NCI-H2171 (cell line): ENCODE results near the gene TRMT1.
"Not testable (repeated sequence)": the region's sequence is repeated elsewhere in the genome, so short reads cannot be mapped to it uniquely, and the experiment has no call there.

Source experiments
- DNase-seq: peaks from one replicate; lab custom pipeline; 2025; lab: John Stamatoyannopoulos, UW

TRMT1 gene

DNA sequence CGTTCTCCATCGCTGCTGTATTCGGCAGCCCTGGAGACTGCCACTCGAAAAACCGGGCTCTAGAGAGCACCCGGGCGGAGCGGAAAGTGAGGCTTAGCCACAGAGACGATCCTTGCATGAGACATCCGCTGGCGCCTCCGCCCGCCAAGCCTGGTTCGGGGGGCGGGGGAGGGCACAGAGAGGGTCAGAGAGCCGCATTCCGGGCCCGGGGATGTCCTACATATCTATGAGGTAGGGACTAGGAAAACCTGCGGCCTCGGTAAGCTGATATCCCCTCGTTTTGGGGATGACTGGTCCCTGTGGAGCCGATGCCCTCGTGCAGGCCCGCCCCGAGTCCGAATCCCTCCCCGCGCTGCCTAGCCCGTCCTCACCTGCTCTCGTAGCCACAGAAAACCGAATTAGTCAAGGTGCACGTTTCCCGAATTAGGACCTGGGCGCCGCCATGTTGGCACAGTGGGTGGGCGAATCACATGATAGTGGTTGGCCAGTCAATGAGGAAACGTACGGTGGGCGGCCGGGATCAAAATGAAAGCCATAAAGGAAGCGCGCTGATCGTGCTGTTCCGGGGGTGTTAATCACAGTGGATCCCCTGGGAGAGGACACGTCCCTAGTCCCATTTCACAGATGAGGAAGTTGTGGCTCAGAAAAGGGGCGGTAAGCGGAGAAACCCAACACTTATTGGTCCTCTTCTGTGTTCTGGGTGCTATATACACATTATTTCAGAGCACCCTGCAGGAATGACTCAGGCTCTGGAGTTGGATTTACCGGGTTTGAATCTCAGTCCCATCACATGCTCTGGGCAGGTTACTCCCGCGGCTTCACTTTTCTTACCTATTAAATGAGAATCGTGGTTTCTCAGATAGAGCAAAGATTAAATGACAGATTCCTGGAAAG, at the start of gene TRMT1:
TSS of gene TRMT1 (minus strand) at position 459 of the 894 bp plus-strand sequence. CDS start at position 118, 341 bp downstream.
- peak; percentile 94 for DNase-seq

DNA sequence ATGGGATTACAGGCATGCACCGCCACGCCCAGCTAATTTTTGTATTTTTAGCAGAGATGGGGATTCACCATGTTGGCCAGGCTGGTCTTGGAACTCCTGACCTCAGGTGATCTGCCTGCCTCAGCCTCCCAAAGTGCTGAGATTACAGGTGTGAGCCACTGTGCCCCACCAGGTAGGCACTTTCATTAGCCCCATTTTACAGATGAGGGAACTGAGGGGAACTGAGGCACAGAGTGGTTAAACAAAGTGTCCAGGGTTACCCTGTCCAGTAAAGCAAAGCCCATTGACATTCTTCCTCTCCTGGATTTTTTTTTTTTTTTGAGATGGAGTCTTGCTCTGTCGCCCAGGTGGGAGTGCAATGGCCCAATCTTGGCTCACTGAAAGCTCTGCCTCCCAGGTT, 49.6 kb upstream of the TRMT1 start:
- DNase-seq = not testable (repeated sequence)

DNA sequence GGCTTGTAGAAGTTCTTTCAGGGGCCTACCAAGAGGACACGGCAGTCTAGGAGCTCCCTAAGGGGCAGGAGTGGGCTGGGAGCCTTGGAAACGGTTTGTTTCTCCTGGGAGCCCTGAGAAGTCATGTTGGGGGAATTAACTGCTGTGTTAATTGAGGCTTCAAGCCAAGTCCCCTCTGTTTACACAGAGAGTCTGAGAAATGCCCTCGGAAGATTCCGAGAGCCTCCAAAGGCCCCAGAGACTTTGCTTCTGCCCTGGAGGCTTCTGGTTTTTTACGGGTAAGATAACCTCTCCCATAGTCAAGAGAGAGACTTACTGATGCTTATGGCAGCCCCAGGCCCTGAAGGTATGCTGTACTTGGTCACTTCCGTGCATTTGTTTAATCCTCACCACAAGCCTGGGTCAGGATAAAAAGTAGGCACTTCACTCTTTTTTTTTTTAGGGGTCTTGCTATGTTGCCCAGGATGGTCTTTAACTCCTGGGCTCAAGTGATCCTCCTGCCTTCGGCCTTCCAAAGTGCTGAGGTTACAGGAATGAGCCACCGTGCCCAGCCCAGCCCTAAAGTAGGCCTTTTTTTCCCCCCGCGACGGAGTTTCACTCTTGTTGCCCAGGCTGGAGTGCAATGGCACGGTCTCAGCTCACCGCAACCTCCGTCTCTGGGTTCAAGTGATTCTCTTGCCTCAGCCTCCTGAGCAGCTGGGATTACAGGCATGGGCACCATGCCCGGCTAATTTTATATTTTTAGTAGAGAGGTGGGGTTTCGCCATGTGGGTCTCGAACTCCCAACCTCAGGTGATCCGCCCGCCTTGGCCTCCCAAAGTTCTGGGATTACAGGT, 48.8 kb upstream of the TRMT1 start:
- no peak for DNase-seq

DNA sequence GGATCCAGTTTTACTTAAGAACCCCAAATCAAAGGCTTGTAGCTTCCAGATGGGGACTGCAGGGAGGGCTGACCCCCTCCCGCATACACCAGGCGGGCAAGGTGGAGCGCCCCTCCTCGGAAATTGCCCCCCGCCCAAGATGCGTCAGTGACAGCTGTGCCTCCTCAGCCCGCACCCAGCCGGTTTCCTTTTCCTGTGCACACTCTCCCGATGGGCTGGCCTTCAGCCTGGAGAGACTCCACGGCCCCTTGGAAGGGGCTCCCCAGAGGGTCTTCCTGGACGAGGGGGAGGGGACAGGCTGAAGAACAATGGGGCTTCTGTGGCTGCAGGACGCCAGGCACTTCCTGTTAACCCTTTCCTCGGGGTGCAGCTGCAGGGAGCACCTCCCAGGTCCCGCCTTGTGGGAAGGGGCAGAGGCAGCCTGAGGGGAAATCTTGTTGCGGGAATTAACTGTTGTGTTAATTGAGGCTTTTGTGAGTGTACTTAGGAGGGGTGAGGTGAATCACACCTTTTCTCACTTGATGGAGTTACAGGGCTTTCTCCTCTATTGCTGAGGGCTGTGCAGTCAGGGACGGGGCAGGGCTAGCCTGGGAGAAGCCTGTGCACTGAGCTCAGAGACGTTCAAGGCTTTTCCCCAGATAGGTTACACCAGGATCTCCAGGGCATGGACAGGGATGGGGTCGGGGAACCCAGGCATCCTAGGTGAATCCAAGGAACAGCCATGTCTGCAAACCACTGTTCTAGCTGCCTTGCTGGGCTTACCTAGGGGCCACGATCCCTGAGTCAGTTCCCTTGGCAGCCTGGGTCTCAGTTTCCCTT, 48.0 kb upstream of the TRMT1 start:
- peak; percentile 76 for DNase-seq

GRCh38 chr19:13163609-13164342, 47.2 kb upstream of the TRMT1 start:
- DNase-seq = no peak

DNA sequence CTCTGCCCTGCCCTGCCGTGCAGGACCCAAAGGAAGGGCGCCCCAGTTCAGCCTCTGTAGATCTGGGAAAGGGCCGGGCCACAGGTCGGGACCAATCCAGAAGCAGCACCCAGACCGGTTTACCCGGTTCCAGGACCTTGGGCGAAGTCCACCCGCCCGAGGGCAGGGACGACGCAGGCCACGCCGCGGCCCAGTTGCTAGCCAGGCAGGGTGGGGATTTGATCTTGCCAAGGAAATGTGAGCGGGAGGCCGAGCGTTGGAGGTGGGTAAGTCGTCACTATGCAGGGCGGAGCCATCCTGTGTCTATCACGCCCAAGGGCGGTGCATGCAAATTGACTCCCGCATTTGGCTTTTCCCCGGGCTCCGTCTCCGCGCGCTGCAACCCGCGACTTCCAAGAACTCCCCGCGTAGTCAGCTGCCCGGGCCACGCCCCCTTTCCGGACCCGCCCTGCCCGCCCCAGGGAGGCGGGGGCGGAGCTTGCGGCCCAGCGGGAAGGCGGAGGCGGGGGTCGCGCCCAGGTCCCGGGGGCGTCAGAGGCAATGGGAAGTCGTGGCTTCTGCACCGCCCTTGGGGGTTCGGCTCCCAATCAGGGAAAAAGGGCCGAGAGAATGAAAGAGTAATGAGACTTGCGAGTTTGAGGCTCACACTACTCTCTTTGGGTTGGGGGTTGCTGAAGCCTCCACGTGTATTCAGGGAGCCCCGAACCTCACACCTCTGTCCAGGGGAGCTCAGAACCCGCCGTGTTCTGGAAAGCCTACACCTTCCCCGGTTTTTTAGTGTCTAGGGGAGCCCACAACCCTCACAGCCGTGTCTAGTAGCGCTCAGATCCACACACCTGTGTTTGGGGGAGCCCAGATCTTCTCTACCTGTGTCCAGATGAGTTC, 46.4 kb upstream of the TRMT1 start:
- peak; percentile 95 for DNase-seq

DNA sequence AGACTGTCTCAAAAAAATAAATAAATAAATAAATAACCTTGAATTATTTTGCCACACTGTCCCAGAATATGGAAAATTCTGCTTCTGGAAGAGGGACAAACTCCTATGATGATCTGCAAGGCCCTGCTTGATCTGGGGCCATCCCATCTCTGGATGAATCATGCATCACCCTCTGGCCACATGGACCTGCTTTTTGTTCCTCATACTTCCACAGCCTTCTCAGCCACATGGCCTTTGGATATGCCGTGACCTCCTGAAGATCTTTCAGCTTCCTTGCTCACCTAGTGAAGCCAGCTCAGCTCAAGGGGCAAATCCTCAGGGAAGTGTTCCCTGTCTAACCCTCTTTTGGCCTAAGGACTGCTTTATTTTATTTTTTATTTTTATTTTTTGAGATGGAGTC, 44.0 kb upstream of the TRMT1 start:
- no peak for DNase-seq

DNA sequence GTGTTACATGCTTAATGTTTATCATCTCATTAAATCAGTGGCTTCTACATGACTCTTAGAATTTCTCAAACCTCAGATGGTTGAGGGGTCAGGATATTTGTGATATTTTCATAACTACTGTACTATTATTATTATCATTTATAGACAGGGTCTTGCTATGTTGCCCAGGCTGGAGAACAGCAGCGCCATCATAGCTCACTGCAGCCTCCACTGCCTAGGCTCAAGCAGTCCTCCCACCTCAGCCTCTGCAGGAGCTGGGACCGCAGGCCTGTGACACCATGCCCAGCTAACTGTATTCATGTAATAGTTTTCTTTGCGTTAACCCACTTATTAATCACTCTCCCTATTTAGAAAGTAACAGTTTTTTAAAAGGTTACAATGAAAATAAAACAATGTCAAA, 43.2 kb upstream of the TRMT1 start:
- no peak for DNase-seq

GRCh38 chr19:13155472-13156359, 39.2 kb upstream of the TRMT1 start:
- peak; percentile 77 for DNase-seq

DNA sequence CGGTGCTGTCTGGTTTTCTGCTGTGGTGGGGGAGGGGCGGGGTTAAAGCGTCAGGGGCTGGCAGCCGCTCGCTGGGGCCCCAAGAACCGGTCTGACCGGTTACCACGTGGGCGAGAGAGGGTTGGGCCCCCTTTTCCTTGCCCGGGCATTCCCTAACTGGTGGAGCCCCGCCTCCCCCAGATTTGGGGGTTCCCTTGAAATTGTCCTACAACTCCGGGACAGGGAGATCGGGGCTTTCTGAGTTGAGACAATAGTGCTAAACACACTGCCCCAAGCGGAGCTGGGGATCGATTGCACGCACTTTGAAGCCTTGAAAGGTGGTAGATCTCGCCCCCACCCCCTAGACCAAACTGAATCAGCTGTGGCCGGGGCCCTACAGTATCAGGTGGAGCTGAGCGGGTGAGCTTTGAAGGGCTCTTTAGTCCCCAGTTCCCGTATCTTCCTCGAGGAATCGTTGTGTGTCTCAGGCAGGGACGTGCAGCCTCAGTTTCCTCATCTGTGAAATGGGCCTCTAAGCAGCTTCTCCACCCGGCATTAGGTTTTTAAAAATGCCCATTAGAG, 38.5 kb upstream of the TRMT1 start:
- DNase-seq = peak; percentile 64

DNA sequence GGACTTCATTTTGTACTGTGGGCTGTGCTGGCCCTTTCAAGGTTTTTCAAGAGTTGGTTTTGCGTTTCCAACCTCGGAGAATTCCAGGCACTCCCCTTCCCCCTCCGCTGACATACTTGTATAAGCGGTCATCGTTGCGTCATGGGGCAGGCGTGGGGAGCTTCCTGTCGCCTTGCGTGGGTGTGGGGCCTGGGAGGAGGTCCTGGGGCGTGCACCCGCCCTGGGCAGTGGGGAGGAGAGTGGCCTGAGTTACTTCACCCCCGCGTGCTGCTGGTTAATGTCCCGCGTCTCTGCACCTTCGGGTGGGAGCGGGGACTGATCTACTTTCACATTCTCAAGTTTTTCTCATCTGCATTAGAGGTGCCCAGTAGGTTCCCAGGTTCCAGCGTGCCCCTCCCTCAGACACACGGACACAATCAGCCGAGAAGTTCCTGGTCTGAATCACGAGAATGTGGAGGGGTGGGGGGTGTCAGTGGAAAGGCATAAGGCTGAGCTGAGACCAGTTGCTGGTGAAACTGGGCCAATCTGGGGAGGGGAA, 37.8 kb upstream of the TRMT1 start:
- DNase-seq = peak; percentile 42

DNA sequence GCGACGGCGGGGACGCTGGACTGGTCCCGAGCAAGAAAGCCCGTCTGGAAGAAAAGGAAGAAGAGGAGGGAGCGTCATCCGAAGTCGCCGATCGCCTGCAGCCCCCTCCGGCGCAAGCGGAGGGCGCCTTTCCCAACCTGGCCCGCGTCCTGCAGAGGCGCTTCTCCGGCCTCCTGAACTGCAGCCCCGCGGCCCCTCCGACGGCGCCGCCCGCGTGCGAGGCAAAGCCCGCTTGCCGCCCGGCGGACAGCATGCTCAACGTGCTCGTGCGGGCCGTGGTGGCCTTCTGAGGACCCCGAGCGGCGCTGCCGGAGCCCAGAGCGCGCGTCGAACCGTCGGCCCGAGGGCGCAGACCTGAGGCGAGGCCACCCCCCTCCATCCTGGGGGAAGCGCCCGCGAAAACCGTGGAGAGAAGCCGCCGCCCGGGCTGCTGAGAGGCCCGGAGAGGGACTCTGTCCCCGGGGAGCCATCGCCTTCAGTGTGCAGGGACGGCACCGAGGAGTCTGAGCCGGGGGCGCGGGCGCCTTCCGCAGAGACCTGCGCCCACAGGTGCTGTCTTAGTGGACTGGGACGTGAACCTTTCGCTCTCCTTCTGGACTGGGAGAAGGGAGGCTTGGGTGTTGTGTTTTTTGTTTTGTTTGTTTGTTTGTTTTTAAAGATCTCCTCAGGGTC, 37.2 kb upstream of the TRMT1 start:
- peak; percentile 32 for DNase-seq

- DNase-seq = no peak
Observed at GRCh38 chr19:13152974-13153568, 36.5 kb upstream of the TRMT1 start.

GRCh38 chr19:13152356-13152973, 35.9 kb upstream of the TRMT1 start:
- peak; percentile 95 for DNase-seq

DNA sequence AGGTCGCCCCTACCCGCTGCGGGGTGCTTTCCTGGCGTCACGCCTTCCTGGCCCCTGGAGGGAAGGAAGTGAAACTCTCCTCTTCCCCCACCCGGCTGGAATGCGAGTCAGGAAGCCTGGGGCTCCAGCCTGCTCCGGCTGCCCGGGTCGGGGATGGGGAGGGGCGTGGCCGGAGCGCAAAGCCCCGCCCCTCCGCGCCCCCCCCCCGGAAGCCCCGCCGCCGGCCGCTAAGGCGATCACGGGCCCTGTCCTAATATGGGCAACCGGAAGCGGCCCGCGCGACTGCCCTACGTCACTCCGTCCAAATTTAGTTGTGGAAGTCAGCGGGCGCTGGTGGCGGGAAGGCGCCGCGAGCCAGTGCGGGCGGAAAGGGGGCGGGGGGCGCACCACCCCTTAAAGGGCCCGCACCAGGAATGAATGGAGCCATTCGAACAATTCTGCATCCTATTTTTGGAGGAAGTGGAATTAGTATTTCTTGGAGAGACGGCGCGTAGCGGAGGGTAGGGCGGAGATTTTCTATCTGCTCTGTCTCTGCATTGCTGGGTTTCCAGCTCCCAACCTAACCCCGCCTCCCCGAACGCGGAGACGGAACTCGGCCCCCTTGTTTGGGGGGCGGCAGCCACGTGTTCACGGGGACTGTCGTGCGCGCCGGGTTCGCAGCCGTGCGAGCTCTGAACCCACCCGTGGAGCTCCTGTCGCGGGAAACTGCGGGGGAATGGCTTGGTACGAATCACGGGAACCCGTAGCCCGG, 35.2 kb upstream of the TRMT1 start:
- DNase-seq = peak; percentile 96

- no peak for DNase-seq
Observed at GRCh38 chr19:13150931-13151604, 34.5 kb upstream of the TRMT1 start.
